Breast epithelium (tissue), 3 donors: ENCODE results near the gene SYNJ2.

ENCODE experiments used
- POLR2AphosphoS5 ChIP-seq, 3 donors: sonication (generic); formaldehyde crosslinking; IDR thresholded peaks; one replicate each; pipeline ENCODE4 v1.6.1; 2017; ENCODE audit warnings: antibody characterized with exemption in 3 of 3
- TF ChIP-seq, protein P1 (sequence below), 3 donors: fragments of 450-650 bp; IDR thresholded peaks; one replicate each; pipeline ENCODE4 v1.5.1; 2016 to 2017; ENCODE audit warnings: antibody characterized with exemption in 3 of 3, mild to moderate bottlenecking in 3 of 3, moderate library complexity in 3 of 3

DNA sequence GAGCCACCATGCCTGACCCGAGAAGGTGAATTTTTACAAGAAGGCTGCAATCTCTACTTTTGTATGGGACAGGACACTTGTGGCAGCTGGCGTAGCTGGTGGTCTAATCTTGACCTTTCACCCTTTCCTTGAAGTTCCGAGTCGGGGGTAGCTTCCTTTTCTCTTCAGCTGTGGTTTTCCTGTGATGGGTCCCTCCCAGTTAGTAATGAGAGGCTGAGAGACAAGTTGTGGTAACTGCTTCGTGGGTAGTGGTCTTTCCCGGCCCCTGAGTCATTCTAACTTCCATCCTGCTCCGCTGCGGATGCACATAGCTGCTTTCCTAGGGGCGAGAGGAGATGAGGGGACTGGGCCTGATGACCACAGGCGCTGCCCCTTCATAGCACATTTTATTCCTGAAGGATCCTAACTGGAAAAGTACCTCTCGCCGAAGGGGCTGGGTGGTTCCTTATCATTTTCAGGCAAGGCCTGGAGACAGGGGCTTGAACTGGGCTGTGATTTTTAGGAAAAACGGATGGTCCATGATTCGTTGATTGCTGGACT, 3.1 kb downstream of the SYNJ2 start:
- TF ChIP-seq, protein P1, sequence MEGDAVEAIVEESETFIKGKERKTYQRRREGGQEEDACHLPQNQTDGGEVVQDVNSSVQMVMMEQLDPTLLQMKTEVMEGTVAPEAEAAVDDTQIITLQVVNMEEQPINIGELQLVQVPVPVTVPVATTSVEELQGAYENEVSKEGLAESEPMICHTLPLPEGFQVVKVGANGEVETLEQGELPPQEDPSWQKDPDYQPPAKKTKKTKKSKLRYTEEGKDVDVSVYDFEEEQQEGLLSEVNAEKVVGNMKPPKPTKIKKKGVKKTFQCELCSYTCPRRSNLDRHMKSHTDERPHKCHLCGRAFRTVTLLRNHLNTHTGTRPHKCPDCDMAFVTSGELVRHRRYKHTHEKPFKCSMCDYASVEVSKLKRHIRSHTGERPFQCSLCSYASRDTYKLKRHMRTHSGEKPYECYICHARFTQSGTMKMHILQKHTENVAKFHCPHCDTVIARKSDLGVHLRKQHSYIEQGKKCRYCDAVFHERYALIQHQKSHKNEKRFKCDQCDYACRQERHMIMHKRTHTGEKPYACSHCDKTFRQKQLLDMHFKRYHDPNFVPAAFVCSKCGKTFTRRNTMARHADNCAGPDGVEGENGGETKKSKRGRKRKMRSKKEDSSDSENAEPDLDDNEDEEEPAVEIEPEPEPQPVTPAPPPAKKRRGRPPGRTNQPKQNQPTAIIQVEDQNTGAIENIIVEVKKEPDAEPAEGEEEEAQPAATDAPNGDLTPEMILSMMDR (IDR thresholded peaks at IDR 0.05), result no peak
- TF ChIP-seq POLR2AphosphoS5 (IDR thresholded peaks at IDR 0.05), result peak in 1 of 3 donors; percentile 0
